Keratinocyte (primary cell): ENCODE measurements around the gene HS1BP3. TPM values are rescaled to one million over a fixed set of nuclear protein-coding genes. Genes with fewer than 3 reads are reported as not detected.

Source experiments
- DNase-seq: peaks from one replicate; pipeline ENCODE4 v3.0.0-alpha.2; 2011; ENCODE audit warnings: low read depth, missing footprints, low spot score
- FAIRE-seq: peaks from 2 replicates; lab custom pipeline; 2011; peaks lifted over from hg19 to GRCh38; lab: Jason Lieb, UNC
- H2AFZ ChIP-seq: 2 replicates; pipeline ENCODE4 v1.6.0; 2012; ENCODE audit warnings: low read length, control low read depth, inconsistent platforms; ENCODE audit not compliant: control insufficient read depth
- H3K27ac ChIP-seq: 2 replicates; pipeline ENCODE4 v1.5.1; 2011; ENCODE audit warnings: low read length; ENCODE audit not compliant: control insufficient read depth, insufficient read depth
- H3K27me3 ChIP-seq: 3 replicates; pipeline ENCODE4 v1.6.0; 2011; ENCODE audit warnings: low read length; ENCODE audit not compliant: control insufficient read depth, insufficient read depth; ENCODE audit errors: extremely low read depth
- H3K36me3 ChIP-seq, 2 experiments: 2 replicates in 1 of 2; 3 replicates in 1 of 2; pipeline ENCODE4 v1.5.1; 2011; ENCODE audit warnings: low read length in 2 of 2, mild to moderate bottlenecking in 1 of 2; ENCODE audit not compliant: control insufficient read depth in 2 of 2, insufficient read depth in 2 of 2; ENCODE audit errors: extremely low read depth in 1 of 2
- H3K4me1 ChIP-seq: 3 replicates; pipeline ENCODE4 v1.5.1; 2011; ENCODE audit warnings: low read length; ENCODE audit not compliant: control insufficient read depth, insufficient read depth; ENCODE audit errors: extremely low read depth
- H3K4me2 ChIP-seq: 3 replicates; pipeline ENCODE4 v1.6.0; 2011; ENCODE audit warnings: low read depth, low read length; ENCODE audit not compliant: control insufficient read depth, insufficient read depth; ENCODE audit errors: extremely low read depth
- H3K4me3 ChIP-seq, 3 experiments: fragments of 200-600 bp in 1 of 3; sonication (generic) in 1 of 3; 2 replicates in 2 of 3; 3 replicates in 1 of 3; pipeline ENCODE4 v1.5.1; 2011 to 2016; ENCODE audit warnings: low read length in 3 of 3, mild to moderate bottlenecking in 3 of 3, control low read depth in 2 of 3, inconsistent platforms in 1 of 3, low read depth in 1 of 3, mixed read lengths in 1 of 3, mixed run types in 1 of 3, moderate library complexity in 1 of 3; ENCODE audit not compliant: control insufficient read depth in 2 of 3, insufficient read depth in 2 of 3; ENCODE audit errors: extremely low read depth in 1 of 3
- H3K79me2 ChIP-seq: 2 replicates; pipeline ENCODE4 v1.6.0; 2012; ENCODE audit warnings: low read length; ENCODE audit not compliant: control insufficient read depth, insufficient read depth
- H3K9ac ChIP-seq: 3 replicates; pipeline ENCODE4 v1.6.0; 2011; ENCODE audit warnings: low read length; ENCODE audit not compliant: control insufficient read depth, insufficient read depth; ENCODE audit errors: extremely low read depth
- H3K9me1 ChIP-seq: 3 replicates; pipeline ENCODE4 v1.6.0; 2011; ENCODE audit warnings: low read length; ENCODE audit not compliant: control insufficient read depth, insufficient read depth; ENCODE audit errors: extremely low read depth
- H3K9me3 ChIP-seq: 2 replicates; pipeline ENCODE4 v1.5.1; 2012; ENCODE audit warnings: low read depth, low read length; ENCODE audit not compliant: control insufficient read depth
- H4K20me1 ChIP-seq: 3 replicates; pipeline ENCODE4 v1.6.0; 2011; ENCODE audit warnings: low read length; ENCODE audit not compliant: control insufficient read depth, insufficient read depth; ENCODE audit errors: extremely low read depth
- CTCF ChIP-seq, 3 experiments: IDR thresholded peaks in 1 of 3; conservative IDR thresholded peaks in 1 of 3; optimal IDR thresholded peaks in 1 of 3; 2 replicates in 2 of 3; 3 replicates in 1 of 3; pipeline versions ENCODE3 to v1.5.1; 2011; ENCODE audit warnings: low read length in 3 of 3, mild to moderate bottlenecking in 3 of 3, moderate library complexity in 2 of 3, control low read depth in 1 of 3, inconsistent platforms in 1 of 3; ENCODE audit not compliant: insufficient read depth in 2 of 3; ENCODE audit errors: extremely low read depth in 1 of 3
- EZH2 ChIP-seq: IDR thresholded peaks from one replicate; pipeline ENCODE4 v1.6.1; 2012; ENCODE audit warnings: inconsistent platforms, mild to moderate bottlenecking, low read length, moderate library complexity
- dilution Hi-C: fragments of 300-500 bp; cut with MboI; formaldehyde crosslinking; loops from one replicate; pipeline ENCODE4 v1.7.0; 2020; ENCODE audit warnings: low sequenced_read_pairs; ENCODE audit not compliant: extremely low pct_ligation_motif_present
- polyA plus RNA-seq, 5 experiments: library from polyadenylated mRNA; depleted of rRNA in 3 of 5; stranded (reverse) in 3 of 5; stranded (forward) in 1 of 5; unstranded in 1 of 5; fragments of >200 nt; gene quantifications; 1 replicate in 1 of 5; 2 replicates in 3 of 5; 3 replicates in 1 of 5; pipeline versions ENCODE4 v1.2.1 to v1.2.3, GENCODE V29; 2011 to 2012; ENCODE audit warnings: missing spikeins in 2 of 5, low read depth in 1 of 5, low replicate concordance in 1 of 5

The HS1BP3 gene
- polyA plus RNA-seq, 1 donor (not counting 4 experiments of a cell fraction or from before 2014, with no cell fraction given): 18.5 TPM

GRCh38 chr2:20623241-20623640 lies 27.7 kb downstream of the HS1BP3 start:
- H3K27ac ChIP-seq: no peak overlapping the region
- TF ChIP-seq EZH2 (no peak), CTCF (optimal IDR thresholded peaks at IDR 0.05 in 1 of 3, IDR thresholded peaks at IDR 0.05 in 1 of 3, conservative IDR thresholded peaks at IDR 0.05 in 1 of 3; ENCODE audit: extremely low read depth in 1 of 3, insufficient read depth in 2 of 3, low read length in 3 of 3) (no peak)
- no peaks in the 10 kb centered on the region for H3K27me3 ChIP-seq
- no peak overlapping the region for H3K4me3 ChIP-seq
- dilution Hi-C loops: no loop called here
- no peaks in the 10 kb centered on the region for H3K9me1 ChIP-seq
- FAIRE-seq (no peak), DNase-seq (no peak)
- peaks cover 8% of the 10 kb centered on the region for H3K4me1 ChIP-seq
- no peak overlapping the region for H2AFZ ChIP-seq
- H4K20me1 ChIP-seq: no peaks in the 10 kb centered on the region
- no peaks in the 10 kb centered on the region for H3K79me2 ChIP-seq
- no peaks in the 10 kb centered on the region for H3K9me3 ChIP-seq
- H3K9ac ChIP-seq: no peak overlapping the region
- peaks cover 7 to 29% of the 10 kb centered on the region in 2 experiments for H3K36me3 ChIP-seq
- no peak overlapping the region for H3K4me2 ChIP-seq

GRCh38 chr2:20622731-20623130 lies 28.2 kb downstream of the HS1BP3 start:
- no peak overlapping the region for H3K4me3 ChIP-seq
- no peak for DNase-seq
- peaks cover 7 to 29% of the 10 kb centered on the region in 2 experiments for H3K36me3 ChIP-seq
- no peak overlapping the region for H3K4me2 ChIP-seq
- no peak overlapping the region for H3K9ac ChIP-seq
- peaks cover 13% of the 10 kb centered on the region for H3K4me1 ChIP-seq
- H3K27ac ChIP-seq: no peak overlapping the region
- no peak for FAIRE-seq
- H2AFZ ChIP-seq: no peak overlapping the region
- no peaks in the 10 kb centered on the region for H3K79me2 ChIP-seq
- no peak for TF ChIP-seq CTCF (optimal IDR thresholded peaks at IDR 0.05 in 1 of 3, IDR thresholded peaks at IDR 0.05 in 1 of 3, conservative IDR thresholded peaks at IDR 0.05 in 1 of 3; ENCODE audit: extremely low read depth in 1 of 3, insufficient read depth in 2 of 3, low read length in 3 of 3)
- TF ChIP-seq EZH2: no peak
- no peaks in the 10 kb centered on the region for H4K20me1 ChIP-seq
- no peaks in the 10 kb centered on the region for H3K9me1 ChIP-seq
- dilution Hi-C loops: no loop called here
- H3K9me3 ChIP-seq: no peaks in the 10 kb centered on the region
- H3K27me3 ChIP-seq: no peaks in the 10 kb centered on the region
